ENCODE measurements around the gene TCEANC.

The TCEANC gene

GRCh38 chrX:13693341-13693961 lies 40.5 kb downstream of the TCEANC start:
- no peak for DNase-seq

- DNase-seq = no peak
These were observed 41.4 kb downstream of the TCEANC start for GRCh38 chrX:13694359-13694758.

- DNase-seq = no peak
These were observed 42.0 kb downstream of the TCEANC start for GRCh38 chrX:13694983-13695382.

- no peak for DNase-seq
These were observed 42.7 kb downstream of the TCEANC start for GRCh38 chrX:13695601-13696115.

GRCh38 chrX:13697455-13697854 lies 44.5 kb downstream of the TCEANC start:
- no peak for DNase-seq

GRCh38 chrX:13697976-13698375 lies 45.0 kb downstream of the TCEANC start:
- no peak for DNase-seq

- DNase-seq = no peak
These were observed 45.5 kb downstream of the TCEANC start for GRCh38 chrX:13698432-13698831.

- DNase-seq = no peak
These were observed 46.4 kb downstream of the TCEANC start for GRCh38 chrX:13699183-13699826.

- no peak for DNase-seq
These were observed 47.4 kb downstream of the TCEANC start for GRCh38 chrX:13700380-13700779.

GRCh38 chrX:13702111-13702789 lies 49.3 kb downstream of the TCEANC start:
- no peak for DNase-seq

- no peak for DNase-seq
These were observed 50.2 kb downstream of the TCEANC start for GRCh38 chrX:13703135-13703534.

GRCh38 chrX:13703589-13703988 lies 50.6 kb downstream of the TCEANC start:
- no peak for DNase-seq

- no peak for DNase-seq
These were observed 58.2 kb downstream of the TCEANC start for GRCh38 chrX:13711141-13711540.
